WTC11 (cell line): ENCODE data around the gene NCBP3.

Source experiments
- CTCF ChIP-seq: fragments of 200-600 bp; IDR thresholded peaks from 2 replicates; pipeline ENCODE4 v1.8.0; 2022; ENCODE audit warnings: antibody characterized with exemption
- TEAD4 ChIP-seq: sonication (generic); formaldehyde crosslinking; IDR thresholded peaks from 2 replicates; pipeline ENCODE4 v1.8.0; 2022; ENCODE audit warnings: mild to moderate bottlenecking, missing genetic modification reagents
- ZNF138 ChIP-seq: sonication (generic); formaldehyde crosslinking; conservative IDR thresholded peaks from 2 replicates; pipeline ENCODE4 v1.8.1; 2022; ENCODE audit warnings: mild to moderate bottlenecking, moderate library complexity, missing genetic modification reagents

- no peak for TF ChIP-seq CTCF
- no peak for TF ChIP-seq ZNF138
- TF ChIP-seq TEAD4 (CRISPR knock-in tag), result no peak
These were observed 11.2 kb downstream of the NCBP3 start for GRCh38 chr17:3834811-3835210.
